SU-DHL-6 (cell line): ENCODE results near the gene PTPN12.

Source experiments
- H2AFZ ChIP-seq: fragments of 200-600 bp; sonication (generic); 2 replicates; pipeline ENCODE4 v1.6.1; 2014; ENCODE audit warnings: low read depth, mild to moderate bottlenecking, moderate library complexity, mixed read lengths, antibody characterized with exemption, low read length; ENCODE audit not compliant: severe bottlenecking
- H3F3A ChIP-seq: fragments of 200-600 bp; shearing (Covaris generic); 2 replicates; pipeline ENCODE4 v1.6.0; 2016; ENCODE audit warnings: antibody characterized with exemption, mild to moderate bottlenecking; ENCODE audit not compliant: insufficient read depth
- H3K27ac ChIP-seq: fragments of 200-600 bp; sonication (generic); 2 replicates; pipeline ENCODE4 v1.5.1; 2016; ENCODE audit warnings: low read depth, mild to moderate bottlenecking, low read length, moderate library complexity, mixed read lengths
- H3K27me3 ChIP-seq: fragments of 200-600 bp; sonication (generic), shearing (Covaris generic); 2 replicates; pipeline ENCODE4 v1.6.0; 2014; ENCODE audit warnings: mild to moderate bottlenecking, low read length
- H3K36me3 ChIP-seq: fragments of 200-600 bp; sonication (generic); 2 replicates; pipeline ENCODE4 v1.6.1; 2014; ENCODE audit warnings: mild to moderate bottlenecking, low read length, mixed read lengths
- H3K4me2 ChIP-seq: fragments of 300-600, 200-600 bp; shearing (Covaris generic), sonication (generic); 2 replicates; pipeline ENCODE4 v1.6.0; 2014; ENCODE audit warnings: low read length, low read depth, mild to moderate bottlenecking; ENCODE audit not compliant: poor library complexity, severe bottlenecking
- H3K4me3 ChIP-seq: fragments of 200-600 bp; sonication (generic); 2 replicates; pipeline ENCODE4 v1.5.1; 2014; ENCODE audit warnings: antibody characterized with exemption, low read length, mild to moderate bottlenecking, mixed read lengths; ENCODE audit not compliant: insufficient read depth, poor library complexity, severe bottlenecking
- H3K79me2 ChIP-seq: fragments of 200-600 bp; sonication (generic); 2 replicates; pipeline ENCODE4 v1.6.1; 2014; ENCODE audit warnings: mild to moderate bottlenecking, low read length, moderate library complexity; ENCODE audit not compliant: insufficient read depth
- H3K9ac ChIP-seq: fragments of 200-600 bp; sonication (generic); 2 replicates; pipeline ENCODE4 v1.7.0; 2014; ENCODE audit warnings: mild to moderate bottlenecking, low read length
- H3K9me2 ChIP-seq: fragments of 200-600 bp; sonication (generic); replicated peaks from 2 replicates; pipeline ENCODE4 v1.6.1; 2014; ENCODE audit warnings: low read length; ENCODE audit not compliant: insufficient read depth
- H3K9me3 ChIP-seq: fragments of 200-600 bp; sonication (generic); 2 replicates; pipeline ENCODE4 v1.6.1; 2014; ENCODE audit warnings: low read length, mixed read lengths; ENCODE audit not compliant: insufficient read depth
- H4K20me1 ChIP-seq: fragments of 200-600 bp; sonication (generic); 2 replicates; pipeline ENCODE4 v1.6.1; 2014; ENCODE audit warnings: low read depth, mild to moderate bottlenecking, antibody characterized with exemption, low read length, moderate library complexity, mixed read lengths
- CTCF ChIP-seq: fragments of 200-600 bp; sonication (generic); IDR thresholded peaks from one replicate; pipeline ENCODE4 v1.5.1; 2017; ENCODE audit warnings: antibody characterized with exemption, mild to moderate bottlenecking, low read length, moderate library complexity; ENCODE audit not compliant: insufficient read depth, poor library complexity, severe bottlenecking
- EZH2phosphoT487 ChIP-seq: fragments of 200-600 bp; sonication (generic), shearing (Covaris generic); conservative IDR thresholded peaks from 2 replicates; pipeline ENCODE4 v1.6.1; 2018; ENCODE audit warnings: mild to moderate bottlenecking, antibody characterized with exemption, low read length, moderate library complexity, mixed read lengths

PTPN12 gene

DNA sequence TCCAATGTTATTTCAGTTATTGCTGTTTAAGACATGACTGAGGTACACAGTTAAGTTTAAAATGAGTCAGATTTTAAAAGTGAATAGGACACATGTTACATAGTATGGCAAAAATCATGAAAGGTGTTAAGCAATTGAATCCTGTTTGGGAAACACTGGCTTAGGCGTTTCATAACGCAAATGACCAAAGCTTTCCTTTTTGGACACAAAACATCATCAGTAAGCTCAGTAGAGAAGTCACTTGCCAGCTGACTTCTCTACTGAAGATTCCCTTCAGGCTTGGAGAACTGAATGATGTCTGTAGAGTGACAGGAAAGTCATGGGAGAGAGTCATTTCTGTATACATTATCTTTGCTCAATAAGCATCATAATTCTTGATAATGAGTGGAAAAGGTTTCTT lies 94.7 kb downstream of the PTPN12 start:
- Histone ChIP-seq H4K20me1 (no peaks in the 10 kb centered on the region), H3K79me2 (no peaks in the 10 kb centered on the region), H2AFZ (no peak overlapping the region), H3K9me2 (no peaks in the 10 kb centered on the region), H3K9me3 (no peaks in the 10 kb centered on the region), H3K36me3 (no peaks in the 10 kb centered on the region), H3K4me3 (no peak overlapping the region), H3K27me3 (no peaks in the 10 kb centered on the region), H3K4me2 (no peak overlapping the region), H3K27ac (no peak overlapping the region), H3K9ac (no peak overlapping the region), H3F3A (no peaks in the 10 kb centered on the region)
- TF ChIP-seq CTCF = no peak
- TF ChIP-seq EZH2phosphoT487 = no peak

DNA sequence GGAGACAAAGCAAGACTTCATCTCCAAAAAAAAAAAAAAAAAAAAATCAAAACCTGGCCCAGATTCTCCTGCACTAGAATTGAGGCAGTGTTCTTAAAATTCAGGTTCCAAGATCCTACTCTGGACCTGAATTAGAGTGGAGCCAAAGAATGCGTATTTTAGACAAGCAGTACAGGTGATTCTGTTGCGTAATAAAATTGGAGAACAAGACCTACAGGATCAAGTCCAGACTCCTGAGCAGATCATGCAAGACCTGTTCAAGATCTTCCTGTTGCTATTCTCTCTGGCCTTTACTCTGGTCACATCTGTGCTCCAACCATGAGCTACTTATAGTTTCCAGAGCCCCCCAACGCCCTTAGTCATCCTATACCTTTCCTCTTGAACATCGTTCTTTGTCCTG lies 107.7 kb downstream of the PTPN12 start:
- Histone ChIP-seq H3K27me3 (no peaks in the 10 kb centered on the region), H2AFZ (no peak overlapping the region), H3K4me3 (no peak overlapping the region), H3K9me3 (no peaks in the 10 kb centered on the region), H4K20me1 (no peaks in the 10 kb centered on the region), H3K36me3 (no peaks in the 10 kb centered on the region), H3K9me2 (no peaks in the 10 kb centered on the region), H3K27ac (no peak overlapping the region), H3K79me2 (no peaks in the 10 kb centered on the region), H3F3A (no peaks in the 10 kb centered on the region), H3K9ac (no peak overlapping the region), H3K4me2 (no peak overlapping the region)
- no peak for TF ChIP-seq EZH2phosphoT487
- TF ChIP-seq CTCF = no peak

DNA sequence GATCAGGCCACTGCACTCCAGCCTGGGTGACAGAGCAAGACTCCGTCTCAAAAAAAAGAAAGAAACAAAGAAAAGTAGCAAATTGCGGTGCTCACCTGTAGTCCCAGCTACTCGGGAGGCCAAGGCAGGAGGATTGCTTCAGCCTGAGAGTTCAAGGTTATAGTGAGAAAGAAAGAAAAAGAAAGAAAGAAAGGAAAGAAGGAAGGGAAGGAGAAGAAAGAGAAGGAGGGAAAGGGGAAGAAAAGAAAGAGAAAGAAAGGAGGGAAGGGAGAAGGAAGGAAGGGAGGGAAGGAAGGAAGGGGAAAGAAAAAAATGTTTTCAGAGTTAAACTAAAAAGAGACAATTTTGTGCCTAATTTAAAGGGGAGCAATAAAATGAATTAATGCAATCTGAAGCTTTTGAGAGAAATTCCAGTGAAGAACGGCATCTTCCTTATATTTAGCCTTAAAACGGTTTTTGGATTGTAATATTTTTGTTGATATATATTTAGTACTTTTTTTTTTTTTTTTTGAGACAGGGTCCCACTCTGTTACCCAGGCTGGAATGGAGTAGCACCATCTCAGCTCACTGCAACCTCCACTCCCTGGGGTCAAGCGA lies 111.7 kb downstream of the PTPN12 start:
- H3K27ac ChIP-seq = no peak overlapping the region
- H2AFZ ChIP-seq = no peak overlapping the region
- TF ChIP-seq CTCF = no peak
- TF ChIP-seq EZH2phosphoT487 = no peak
- no peak overlapping the region for H3K4me2 ChIP-seq
- H3K9me2 ChIP-seq = no peaks in the 10 kb centered on the region
- H3K27me3 ChIP-seq = no peaks in the 10 kb centered on the region
- no peaks in the 10 kb centered on the region for H3F3A ChIP-seq
- no peaks in the 10 kb centered on the region for H3K9me3 ChIP-seq
- no peak overlapping the region for H3K4me3 ChIP-seq
- no peaks in the 10 kb centered on the region for H3K79me2 ChIP-seq
- H4K20me1 ChIP-seq = no peaks in the 10 kb centered on the region
- H3K36me3 ChIP-seq = no peaks in the 10 kb centered on the region
- H3K9ac ChIP-seq = no peak overlapping the region
